AG10803 (cell line): ENCODE results near the gene COASY.

Experiments used
- DNase-seq: peaks from one replicate; pipeline ENCODE4 v3.0.0; 2010; ENCODE audit warnings: low read depth
- H3K4me3 ChIP-seq: 2 replicates; pipeline ENCODE4 v1.5.1; 2011; ENCODE audit warnings: mild to moderate bottlenecking, low read length, control low read depth
- TF ChIP-seq, protein P1 (sequence below): conservative IDR thresholded peaks from 2 replicates; pipeline ENCODE4 v1.5.1; 2011; ENCODE audit warnings: mild to moderate bottlenecking, low read length, control low read depth, inconsistent platforms

The COASY gene

DNA sequence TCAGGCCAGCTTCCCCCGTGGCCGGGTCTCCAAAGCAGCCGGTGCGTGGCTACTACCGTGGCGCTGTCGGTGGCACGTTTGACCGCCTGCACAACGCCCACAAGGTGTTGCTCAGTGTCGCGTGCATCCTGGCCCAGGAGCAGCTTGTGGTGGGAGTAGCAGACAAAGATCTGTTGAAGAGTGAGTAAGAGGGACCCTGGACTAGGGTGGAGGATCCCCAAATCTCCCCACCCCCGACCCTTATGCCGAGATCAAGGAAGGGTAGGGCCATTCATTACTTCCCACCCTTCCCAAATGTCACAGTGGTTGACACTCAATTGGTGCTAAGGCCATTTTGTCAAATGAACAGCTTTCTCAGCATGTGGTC is 1.2 kb downstream of the COASY start:
- TF ChIP-seq, protein P1, sequence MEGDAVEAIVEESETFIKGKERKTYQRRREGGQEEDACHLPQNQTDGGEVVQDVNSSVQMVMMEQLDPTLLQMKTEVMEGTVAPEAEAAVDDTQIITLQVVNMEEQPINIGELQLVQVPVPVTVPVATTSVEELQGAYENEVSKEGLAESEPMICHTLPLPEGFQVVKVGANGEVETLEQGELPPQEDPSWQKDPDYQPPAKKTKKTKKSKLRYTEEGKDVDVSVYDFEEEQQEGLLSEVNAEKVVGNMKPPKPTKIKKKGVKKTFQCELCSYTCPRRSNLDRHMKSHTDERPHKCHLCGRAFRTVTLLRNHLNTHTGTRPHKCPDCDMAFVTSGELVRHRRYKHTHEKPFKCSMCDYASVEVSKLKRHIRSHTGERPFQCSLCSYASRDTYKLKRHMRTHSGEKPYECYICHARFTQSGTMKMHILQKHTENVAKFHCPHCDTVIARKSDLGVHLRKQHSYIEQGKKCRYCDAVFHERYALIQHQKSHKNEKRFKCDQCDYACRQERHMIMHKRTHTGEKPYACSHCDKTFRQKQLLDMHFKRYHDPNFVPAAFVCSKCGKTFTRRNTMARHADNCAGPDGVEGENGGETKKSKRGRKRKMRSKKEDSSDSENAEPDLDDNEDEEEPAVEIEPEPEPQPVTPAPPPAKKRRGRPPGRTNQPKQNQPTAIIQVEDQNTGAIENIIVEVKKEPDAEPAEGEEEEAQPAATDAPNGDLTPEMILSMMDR = no peak
- H3K4me3 ChIP-seq = peak overlapping the region; percentile 95
- DNase-seq = no peak

DNA sequence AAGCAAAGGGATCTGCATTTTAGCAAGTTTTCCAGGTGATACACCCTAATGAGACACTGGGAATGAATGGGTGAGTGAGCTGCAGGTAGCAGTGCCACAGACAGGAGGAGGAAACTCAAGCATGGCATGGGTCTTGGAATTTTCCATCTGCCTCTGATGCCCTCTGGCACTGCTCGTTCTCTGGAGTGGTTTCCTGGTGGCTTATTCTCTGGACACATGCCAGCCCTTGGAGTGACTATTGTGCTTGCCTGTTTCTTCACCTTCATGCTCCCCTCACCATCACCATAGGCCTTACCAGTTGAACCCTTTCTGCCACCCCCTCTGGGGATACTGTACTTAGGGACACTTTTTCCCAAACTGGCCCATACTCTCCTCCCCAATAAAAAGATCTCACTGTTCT is 1.6 kb downstream of the COASY start:
- TF ChIP-seq, protein P1 = no peak

DNA sequence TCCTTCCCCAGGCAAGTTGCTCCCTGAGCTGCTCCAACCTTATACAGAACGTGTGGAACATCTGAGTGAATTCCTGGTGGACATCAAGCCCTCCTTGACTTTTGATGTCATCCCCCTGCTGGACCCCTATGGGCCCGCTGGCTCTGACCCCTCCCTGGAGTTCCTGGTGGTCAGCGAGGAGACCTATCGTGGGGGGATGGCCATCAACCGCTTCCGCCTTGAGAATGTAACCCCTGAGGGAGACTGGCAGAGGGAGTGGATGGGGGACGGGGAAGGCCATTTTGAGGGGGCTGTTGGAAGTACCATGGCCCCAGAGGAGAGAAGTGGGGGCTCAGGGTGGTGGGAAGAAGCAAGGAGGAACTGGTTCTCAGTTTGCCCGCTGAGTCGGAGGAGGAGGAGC is 2.0 kb downstream of the COASY start:
- H3K4me3 ChIP-seq = peak overlapping the region; percentile 3; the same call in 1 of the 2 replicates
- TF ChIP-seq, protein P1 = no peak
- no peak for DNase-seq

More for the DNA sequence above, 1.6 kb downstream of the COASY start:
- peak overlapping the region; percentile 95 for H3K4me3 ChIP-seq
- no peak for DNase-seq

DNA sequence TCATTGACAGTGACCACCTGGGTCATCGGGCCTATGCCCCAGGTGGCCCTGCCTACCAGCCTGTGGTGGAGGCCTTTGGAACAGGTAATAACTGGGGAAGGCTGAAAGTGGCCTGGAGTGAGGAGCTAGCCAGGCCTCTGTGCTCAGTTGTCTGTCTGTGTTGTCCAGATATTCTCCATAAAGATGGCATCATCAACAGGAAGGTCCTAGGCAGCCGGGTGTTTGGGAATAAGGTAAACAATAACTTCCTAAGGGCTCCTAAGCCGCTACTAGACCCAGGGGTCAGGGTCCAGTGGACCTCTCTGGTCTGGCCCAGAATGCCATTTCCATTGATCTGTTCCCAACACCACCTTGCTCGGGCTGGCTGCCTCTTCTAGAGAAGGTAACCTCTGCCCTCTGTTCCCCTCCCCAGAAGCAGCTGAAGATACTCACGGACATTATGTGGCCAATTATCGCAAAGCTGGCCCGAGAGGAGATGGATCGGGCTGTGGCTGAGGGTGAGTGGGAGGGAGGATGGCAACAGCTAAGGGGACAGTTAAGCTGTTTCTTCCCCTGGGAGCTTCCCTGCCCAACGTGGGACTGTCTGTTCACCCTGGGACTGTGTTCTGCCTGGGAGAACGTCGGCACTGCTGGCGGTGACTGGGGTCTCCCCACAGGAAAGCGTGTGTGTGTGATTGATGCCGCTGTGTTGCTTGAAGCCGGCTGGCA is 3.0 kb downstream of the COASY start:
- DNase-seq = no peak
- no peak overlapping the region for H3K4me3 ChIP-seq
- TF ChIP-seq, protein P1 = no peak

DNA sequence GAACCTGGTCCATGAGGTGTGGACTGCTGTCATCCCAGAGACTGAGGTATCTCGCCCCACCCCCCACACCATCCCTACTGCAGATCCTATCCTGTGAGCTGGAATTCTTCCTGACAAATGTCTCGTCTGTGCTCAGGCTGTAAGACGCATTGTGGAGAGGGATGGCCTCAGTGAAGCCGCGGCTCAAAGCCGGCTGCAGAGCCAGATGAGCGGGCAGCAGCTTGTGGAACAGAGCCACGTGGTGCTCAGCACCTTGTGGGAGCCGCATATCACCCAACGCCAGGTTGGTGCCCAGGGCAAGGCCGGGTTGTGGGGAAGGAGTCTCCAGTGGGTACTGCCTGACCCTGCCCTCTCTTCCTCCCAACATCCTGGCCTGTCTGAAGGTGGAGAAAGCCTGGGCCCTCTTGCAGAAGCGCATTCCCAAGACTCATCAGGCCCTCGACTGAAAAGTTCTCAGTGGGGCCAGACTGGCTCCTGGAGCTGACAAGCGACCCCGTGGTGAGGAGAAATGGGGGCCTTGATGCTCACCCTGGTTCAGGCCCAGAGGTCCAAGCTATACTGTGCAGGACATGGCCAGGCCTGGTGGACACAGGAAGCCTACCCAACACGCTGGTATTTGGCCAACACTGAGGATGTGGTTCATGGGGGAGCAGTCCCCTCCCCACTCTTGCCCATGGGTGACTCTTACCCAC is 3.7 kb downstream of the COASY start:
- no peak for DNase-seq
- H3K4me3 ChIP-seq = no peak overlapping the region
- TF ChIP-seq, protein P1 = no peak

DNA sequence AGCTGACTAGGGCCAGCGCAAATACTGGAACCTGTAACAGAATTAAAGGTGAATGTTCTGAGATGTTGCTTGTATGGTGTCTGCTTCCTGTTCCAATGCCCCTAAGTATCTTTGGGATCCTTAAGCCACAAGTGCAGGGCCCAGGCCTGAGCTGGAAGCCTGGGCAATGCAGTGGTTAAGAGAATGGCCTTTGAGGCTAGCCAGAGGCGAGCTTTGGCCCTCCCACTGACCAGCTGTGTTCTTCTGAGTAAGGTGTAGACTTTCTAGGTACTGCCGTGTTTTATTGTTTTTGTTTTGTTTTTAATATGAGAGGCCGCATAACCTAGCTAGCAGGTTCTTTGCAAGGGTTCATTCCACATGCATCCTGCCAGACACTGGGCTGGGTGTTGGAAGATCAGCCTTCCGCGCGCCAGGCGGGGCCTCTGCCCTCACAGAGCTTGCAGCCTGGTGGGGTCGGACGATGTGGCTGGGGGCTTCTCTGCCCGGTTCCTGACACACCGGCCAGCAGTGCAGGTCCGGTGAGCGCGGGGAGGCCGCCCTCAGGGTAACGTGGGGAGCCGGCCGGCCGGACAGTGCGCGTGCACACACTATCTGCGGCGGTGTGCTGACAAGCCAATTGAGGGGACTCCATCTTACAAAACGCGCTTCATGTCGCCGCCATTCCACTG is 4.4 kb downstream of the COASY start:
- no peak for DNase-seq
- TF ChIP-seq, protein P1 = no peak
- H3K4me3 ChIP-seq = peak overlapping the region; percentile 50
